Fibroblast of lung (primary cell): ENCODE results near the gene PRKAA1.

Source experiments
- CTCF ChIP-seq, 2 donors: IDR thresholded peaks in 1 of 2; conservative IDR thresholded peaks in 1 of 2; 1 replicate in 1 of 2; 2 replicates in 1 of 2; pipeline ENCODE4 v1.5.1; 2011 to 2012; ENCODE audit warnings: low read length in 2 of 2, control low read depth in 1 of 2, inconsistent platforms in 1 of 2, low read depth in 1 of 2, mild to moderate bottlenecking in 1 of 2
- EZH2 ChIP-seq: IDR thresholded peaks from 2 replicates; pipeline ENCODE4 v1.5.1; 2012; ENCODE audit warnings: low read length, control low read depth, mild to moderate bottlenecking; ENCODE audit errors: missing control alignments

- TF ChIP-seq CTCF (conservative IDR thresholded peaks at IDR 0.05 in 1 of 2, IDR thresholded peaks at IDR 0.05 in 1 of 2; ENCODE audit: low read depth in 1 of 2, low read length in 2 of 2) (no peak), EZH2 (no peak)
These were observed 78.1 kb downstream of the PRKAA1 start for GRCh38 chr5:40720069-40720468.
